Thyroid gland (tissue), 4 donors: ENCODE measurements around the gene IRGC.

ENCODE experiments used
- CTCF ChIP-seq, 6 experiments: fragments of 200-600 bp in 3 of 6; fragments of 450-650 bp in 3 of 6; sonication (generic) in 3 of 6; IDR thresholded peaks; one replicate each; pipeline ENCODE4 v1.5.1; 2016 to 2019; ENCODE audit warnings: antibody characterized with exemption in 6 of 6, mild to moderate bottlenecking in 2 of 6, inconsistent platforms in 1 of 6, moderate library complexity in 1 of 6
- POLR2A ChIP-seq, 2 donors: fragments of 450-650 bp; IDR thresholded peaks; one replicate each; pipeline ENCODE4 v1.6.1; 2017; ENCODE audit warnings: antibody characterized with exemption in 2 of 2, mild to moderate bottlenecking in 2 of 2, moderate library complexity in 1 of 2

GRCh38 chr19:43727593-43727853 is 11.6 kb downstream of the IRGC start:
- no peak for TF ChIP-seq POLR2A (IDR thresholded peaks at IDR 0.05)
- TF ChIP-seq CTCF (IDR thresholded peaks at IDR 0.05) = no peak
